ENCODE measurements around the gene OR11G2.
"Not testable (repeated sequence)": the region's sequence is repeated elsewhere in the genome, so short reads cannot be mapped to it uniquely, and the experiment has no call there.

OR11G2 gene

GRCh38 chr14:20190596-20190995 is at the start of gene OR11G2:
TSS of gene OR11G2 (plus strand) at chr14:20190896. CDS start at chr14:20197438, 6,542 bp downstream.
- DNase-seq = no peak

- DNase-seq = peak; percentile 4
These were observed 46.8 kb upstream of the OR11G2 start for GRCh38 chr14:20143911-20144310.

DNA sequence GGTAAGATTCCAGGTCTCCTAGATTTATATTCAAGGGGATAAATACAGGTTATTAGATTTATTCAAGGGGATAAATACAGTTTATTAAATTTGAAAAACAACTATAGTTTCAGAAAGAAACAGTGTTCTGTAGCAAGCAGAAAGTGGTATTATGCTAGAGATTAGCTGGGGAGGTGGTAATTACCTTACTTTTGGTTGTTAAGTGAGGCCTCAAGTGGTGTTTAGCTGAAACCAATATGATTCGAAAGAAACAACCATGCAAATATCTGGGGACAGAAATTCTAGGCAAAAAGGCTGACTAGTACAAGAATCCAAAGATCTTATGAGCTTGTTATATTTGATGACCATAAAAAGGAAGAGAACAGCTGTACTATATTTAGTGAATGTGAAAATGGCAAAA is 45.9 kb upstream of the OR11G2 start:
- no peak for DNase-seq

- DNase-seq = no peak
These were observed 26.2 kb upstream of the OR11G2 start for GRCh38 chr14:20164462-20164861.

GRCh38 chr14:20167091-20167490 is 23.6 kb upstream of the OR11G2 start:
- no peak for DNase-seq

DNA sequence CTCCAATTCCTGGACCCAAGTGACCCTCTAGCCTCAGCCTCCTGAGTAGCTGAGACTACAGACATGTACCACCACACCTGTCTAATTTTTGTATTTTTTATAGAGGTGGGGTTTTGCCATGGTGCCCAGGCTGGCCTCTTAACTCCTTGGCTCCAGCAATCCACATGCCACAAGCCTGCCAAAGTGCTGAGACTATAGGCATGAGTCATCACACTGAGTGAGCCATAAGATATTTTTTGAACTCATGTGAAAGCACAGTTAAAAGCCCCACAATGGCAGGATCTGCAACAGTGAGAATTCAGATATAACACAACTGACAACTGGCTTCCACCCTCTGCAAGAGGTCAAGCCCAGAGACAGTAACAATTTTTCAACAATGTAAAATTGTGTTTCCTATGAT is 20.8 kb upstream of the OR11G2 start:
- not testable (repeated sequence) for DNase-seq

- not testable (repeated sequence) for DNase-seq
These were observed 16.5 kb upstream of the OR11G2 start for GRCh38 chr14:20174205-20174604.

DNA sequence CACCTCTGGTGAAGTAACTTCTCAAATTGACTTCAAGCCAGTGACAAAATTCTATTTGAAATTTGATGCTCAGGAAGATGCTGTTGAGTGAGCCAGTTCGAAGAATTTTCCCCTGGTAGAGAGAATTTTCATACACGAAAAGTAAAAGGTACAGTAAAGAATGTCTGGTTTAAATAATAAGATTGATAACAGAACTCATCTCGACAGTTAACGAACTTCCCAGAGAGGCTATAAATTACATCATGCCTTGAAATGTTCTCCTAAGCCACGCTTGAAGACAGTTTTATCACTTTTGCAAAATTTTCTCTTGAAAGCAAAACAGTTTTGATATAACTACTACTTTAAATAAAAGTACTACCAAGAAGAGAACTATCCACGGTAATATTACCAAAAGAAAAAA is 14.4 kb upstream of the OR11G2 start:
- no peak for DNase-seq

DNA sequence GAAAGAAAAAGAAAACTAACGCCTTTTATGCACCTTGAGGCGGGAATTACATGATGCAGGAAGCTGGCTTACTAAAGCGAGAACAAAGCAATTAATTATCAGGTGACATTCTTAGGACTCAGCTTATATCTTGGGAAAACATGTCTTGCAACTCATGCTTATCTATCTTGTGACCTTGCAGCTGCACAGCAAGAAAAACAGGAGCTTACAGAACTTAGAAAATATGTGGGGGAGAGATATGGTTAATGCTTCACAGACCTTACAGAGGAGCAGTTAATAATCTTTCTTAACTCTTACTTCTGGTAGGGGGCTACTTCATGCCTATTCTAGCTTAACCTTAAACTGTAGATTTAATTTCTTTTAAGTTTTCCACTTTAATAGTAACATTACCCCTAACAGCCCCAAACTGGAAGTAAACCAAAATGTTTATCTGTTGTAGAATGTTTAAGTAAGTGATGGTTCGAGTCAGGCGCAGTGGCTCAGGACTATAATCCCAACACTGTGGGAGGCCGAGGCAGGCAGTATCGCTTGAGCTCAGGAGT is 13.2 kb upstream of the OR11G2 start:
- no peak for DNase-seq

DNA sequence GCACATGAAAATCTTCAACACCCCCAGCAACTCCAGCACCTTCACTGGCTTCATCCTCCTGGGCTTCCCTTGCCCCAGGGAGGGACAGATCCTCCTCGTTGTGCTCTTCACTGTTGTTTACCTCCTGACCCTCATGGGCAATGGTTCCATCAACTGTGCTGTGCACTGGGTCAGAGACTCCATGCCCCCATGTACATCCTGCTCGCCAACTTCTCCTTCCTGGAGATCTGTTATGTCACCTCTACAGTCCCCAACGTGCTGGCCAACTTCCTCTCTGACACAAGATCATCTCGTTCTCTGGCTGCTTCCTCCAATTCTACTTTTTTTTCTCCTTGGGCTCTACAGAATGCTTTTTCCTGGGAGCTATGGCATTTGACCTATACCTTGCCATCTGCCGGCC is 11.5 kb upstream of the OR11G2 start:
- no peak for DNase-seq

- no peak for DNase-seq
These were observed 10.8 kb upstream of the OR11G2 start for GRCh38 chr14:20179880-20180279.

DNA sequence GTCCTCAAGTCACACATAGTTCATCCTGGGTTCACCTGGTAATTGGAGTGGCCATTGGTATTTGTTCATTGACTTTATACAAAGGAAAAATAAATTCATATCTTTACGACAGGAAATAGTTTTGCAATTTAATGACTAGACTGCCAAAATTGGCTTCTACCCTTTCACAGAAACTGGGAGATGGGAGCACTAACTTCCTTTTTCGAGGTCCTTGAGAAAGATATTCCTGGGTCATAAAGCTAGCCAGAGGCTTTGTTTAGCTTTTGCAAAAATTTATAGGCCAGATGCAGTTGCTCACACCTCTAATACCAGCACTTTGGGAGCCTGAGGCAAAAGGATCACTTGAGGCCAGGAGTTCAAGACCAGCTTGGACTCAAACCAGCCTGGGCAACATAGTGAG is 10.2 kb upstream of the OR11G2 start:
- no peak for DNase-seq

DNA sequence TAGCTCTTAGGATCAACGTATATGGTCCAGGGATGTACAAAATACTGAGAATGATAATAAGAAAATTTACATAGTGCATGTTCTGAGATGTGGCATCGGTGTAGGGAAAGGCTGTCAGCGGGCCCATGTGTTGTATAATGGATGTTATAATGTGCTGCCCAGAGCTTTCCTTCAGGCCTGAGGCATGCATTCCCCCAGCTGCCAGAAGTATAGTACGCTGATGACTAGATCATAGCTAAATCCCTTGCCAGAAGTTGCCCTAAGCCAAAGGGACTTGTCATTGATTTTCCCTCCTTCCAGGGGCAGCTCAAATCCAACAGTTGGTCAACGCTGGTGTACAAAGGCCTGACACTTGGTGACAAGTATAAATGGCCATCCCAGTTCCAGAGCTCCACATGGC is 6.5 kb upstream of the OR11G2 start:
- no peak for DNase-seq

- DNase-seq = no peak
These were observed 700 bp downstream of the OR11G2 start for GRCh38 chr14:20191396-20191795.

GRCh38 chr14:20194101-20194500 is 3.4 kb downstream of the OR11G2 start:
- no peak for DNase-seq

DNA sequence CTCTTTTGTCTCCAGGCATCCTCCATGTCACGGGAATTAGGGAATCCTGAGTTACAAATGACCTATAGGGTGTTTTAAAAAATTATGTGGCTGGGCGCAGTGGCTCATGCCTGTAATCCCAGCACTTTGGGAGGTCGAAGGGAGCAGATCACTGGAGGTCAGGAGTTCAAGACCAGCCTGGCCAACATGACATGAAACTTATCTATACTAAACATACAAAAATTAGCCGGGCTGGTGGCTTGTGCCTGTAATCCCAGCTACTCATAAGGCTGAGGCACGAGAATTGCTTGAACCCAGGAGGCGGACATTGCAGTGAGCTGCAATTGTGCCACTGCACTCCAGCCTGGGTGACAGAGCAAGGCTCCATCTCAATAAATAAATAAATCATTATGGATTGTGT is 4.5 kb downstream of the OR11G2 start:
- not testable (repeated sequence) for DNase-seq

- DNase-seq = peak; percentile 4
These were observed 5.2 kb downstream of the OR11G2 start for GRCh38 chr14:20195911-20196310.

GRCh38 chr14:20197459-20197858 is 6.8 kb downstream of the OR11G2 start:
- DNase-seq = no peak

- no peak for DNase-seq
These were observed 8.3 kb downstream of the OR11G2 start for GRCh38 chr14:20198991-20199390.

DNA sequence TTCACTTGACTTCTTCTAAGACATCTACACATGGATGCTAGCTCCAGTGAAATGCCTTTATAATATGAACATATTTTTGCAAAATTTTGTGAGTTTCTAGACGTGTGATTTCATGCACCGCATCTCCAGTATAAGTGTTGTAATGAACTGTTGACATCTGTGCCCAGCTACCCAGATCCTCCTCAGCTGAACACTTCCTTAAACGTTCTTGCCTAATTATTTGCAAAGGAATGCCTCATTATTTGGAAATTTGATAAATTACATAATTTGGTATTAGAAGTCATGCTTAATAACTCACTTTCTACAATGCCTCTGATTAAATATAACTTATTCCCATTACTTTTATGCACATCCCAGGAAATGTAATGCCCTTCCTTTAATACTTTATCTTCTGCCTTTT is 14.0 kb downstream of the OR11G2 start:
- DNase-seq = no peak

DNA sequence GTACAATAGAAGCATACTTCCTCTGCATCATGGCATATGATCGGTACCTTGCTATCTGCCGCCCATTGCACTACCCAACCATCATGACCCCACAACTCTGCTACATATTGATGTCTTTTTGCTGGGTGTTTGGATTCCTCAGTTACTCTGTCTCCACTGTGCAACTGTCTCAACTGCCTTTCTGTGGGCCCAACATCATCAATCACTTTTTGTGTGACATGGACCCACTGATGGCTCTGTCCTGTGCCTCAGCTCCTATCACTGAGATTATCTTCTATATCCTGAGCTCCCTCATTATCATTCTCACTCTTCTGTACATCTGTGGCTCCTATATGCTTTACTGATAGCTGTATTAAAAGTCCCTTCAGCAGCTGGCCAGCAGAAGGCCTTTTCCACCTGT is 18.9 kb downstream of the OR11G2 start:
- DNase-seq = no peak

DNA sequence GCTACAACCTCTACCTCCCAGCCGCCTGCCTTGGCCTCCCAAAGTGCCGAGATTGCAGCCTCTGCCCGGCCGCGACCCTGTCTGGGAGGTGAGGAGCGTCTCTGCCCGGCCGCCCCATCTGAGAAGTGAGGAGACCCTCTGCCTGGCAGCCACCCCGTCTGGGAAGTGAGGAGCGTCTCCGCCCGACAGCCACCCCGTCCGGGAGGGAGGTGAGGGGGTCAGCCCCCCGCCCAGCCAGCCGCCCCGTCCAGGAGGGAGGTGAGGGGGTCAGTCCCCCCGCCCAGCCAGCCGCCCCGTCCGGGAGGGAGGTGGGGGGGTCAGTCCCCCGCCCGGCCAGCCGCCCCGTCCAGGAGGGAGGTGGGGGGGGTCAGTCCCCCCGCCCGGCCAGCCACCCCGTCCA is 21.7 kb downstream of the OR11G2 start:
- not testable (repeated sequence) for DNase-seq

GRCh38 chr14:20215196-20215595 is 24.5 kb downstream of the OR11G2 start:
- DNase-seq = no peak

GRCh38 chr14:20219033-20219432 is 28.3 kb downstream of the OR11G2 start:
- DNase-seq = no peak

- DNase-seq = no peak
These were observed 32.7 kb downstream of the OR11G2 start, which contains the start of gene OR11H6 for GRCh38 chr14:20223410-20223809. TSS of gene OR11H6 (plus strand) at chr14:20223710. CDS start at chr14:20223710, 0 bp downstream.

DNA sequence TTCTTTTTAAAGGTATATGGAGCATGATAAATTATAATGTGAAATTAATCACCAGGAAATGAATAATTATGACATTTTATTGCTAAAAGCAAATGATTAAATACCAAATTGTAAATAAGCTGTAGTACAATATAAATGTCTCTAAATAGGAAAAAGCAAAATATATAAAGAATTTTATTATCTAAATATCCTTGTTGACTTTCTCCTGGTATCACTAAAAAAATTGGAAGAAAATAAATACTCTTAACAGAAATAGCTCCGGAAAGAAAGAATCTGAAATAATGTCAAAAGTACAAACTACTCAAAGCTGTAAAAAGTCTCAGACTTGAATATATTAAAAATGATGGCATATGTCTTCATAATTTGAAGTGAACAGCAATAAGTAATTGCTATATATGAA is 38.0 kb downstream of the OR11G2 start, which contains the start of gene OR11H7:
OR11H7 (plus strand) TSS at position 301 of the 400 bp plus-strand sequence.
- DNase-seq = no peak

Data from DMS53 (cell line).